Type B pancreatic cell (in vitro differentiated cells): Measurements from ENCODE around the gene NKX2-3. TPM values are rescaled to one million over a fixed set of nuclear protein-coding genes. Genes with fewer than 3 reads are reported as not detected.

Source experiments
- DNase-seq: peaks from one replicate; pipeline ENCODE4 v3.0.0; 2021; ENCODE audit warnings: mixed read lengths; ENCODE audit not compliant: unreplicated experiment; ENCODE audit errors: extremely low spot score
- H3K27ac Mint-ChIP-seq: 2 replicates; pipeline ENCODE4 v1.8.0; 2021; ENCODE audit warnings: mild to moderate bottlenecking, mixed read lengths
- H3K27me3 Mint-ChIP-seq: 2 replicates; pipeline ENCODE4 v1.8.0; 2021; ENCODE audit warnings: mixed read lengths
- H3K36me3 Mint-ChIP-seq: 2 replicates; pipeline ENCODE4 v1.8.0; 2021; ENCODE audit warnings: mixed read lengths
- H3K4me1 Mint-ChIP-seq: one replicate; pipeline ENCODE4 v1.8.0; 2021; ENCODE audit warnings: mixed read lengths; ENCODE audit not compliant: unreplicated experiment
- H3K4me3 Mint-ChIP-seq: 2 replicates; pipeline ENCODE4 v1.8.0; 2021; ENCODE audit warnings: mild to moderate bottlenecking, mixed read lengths
- H3K9me3 Mint-ChIP-seq: 2 replicates; pipeline ENCODE4 v1.8.0; 2021; ENCODE audit warnings: mixed read lengths
- CTCF ChIP-seq: fragments of 200-600 bp; sonication (generic); conservative IDR thresholded peaks from 2 replicates; pipeline ENCODE4 v1.5.0; 2021; ENCODE audit warnings: antibody characterized with exemption, mild to moderate bottlenecking
- long read RNA-seq: library from polyadenylated mRNA; unstranded; transcript quantifications from one replicate; pipeline ENCODE4 v2.0.0, GENCODE V29; 2020
- total RNA-seq: library from RNA; stranded (reverse); gene quantifications from 2 replicates; pipeline ENCODE4 v1.2.1, GENCODE V29; 2021; ENCODE audit warnings: low replicate concordance

Gene NKX2-3
- total RNA-seq, result not detected in 2 replicates
- long read RNA-seq, result 0 reads

GRCh38 chr10:99532687-99533495, at the start of gene NKX2-3:
NKX2-3 (plus strand) TSS chr10:99532942; CDS start chr10:99533132, 190 bp downstream.
- Mint-ChIP-seq H3K4me3 (peak within 1 kb of the TSS; percentile 77), H3K9me3 (no peaks in the 10 kb centered on the region), H3K27me3 (peaks cover 96% of the 10 kb centered on the region), H3K4me1 (peaks cover 14% of the 10 kb centered on the region), H3K27ac (no peak within 1 kb of the TSS), H3K36me3 (peaks cover 4% of the 10 kb centered on the region)
- DNase-seq, result no peak
- no peak for TF ChIP-seq CTCF

- DNase-seq, result no peak
- H3K4me1 Mint-ChIP-seq, result no peaks in the 10 kb centered on the region
- peaks cover 78% of the 10 kb centered on the region for H3K27me3 Mint-ChIP-seq
- H3K27ac Mint-ChIP-seq, result no peak overlapping the region
- H3K36me3 Mint-ChIP-seq, result no peaks in the 10 kb centered on the region
- H3K4me3 Mint-ChIP-seq, result no peak overlapping the region
- no peak for TF ChIP-seq CTCF
- no peaks in the 10 kb centered on the region for H3K9me3 Mint-ChIP-seq
Observed at GRCh38 chr10:99484626-99485581, 47.8 kb upstream of the NKX2-3 start.

- H3K27ac Mint-ChIP-seq, result no peak overlapping the region
- peaks cover 86% of the 10 kb centered on the region for H3K27me3 Mint-ChIP-seq
- no peaks in the 10 kb centered on the region for H3K9me3 Mint-ChIP-seq
- TF ChIP-seq CTCF, result no peak
- H3K4me1 Mint-ChIP-seq, result no peaks in the 10 kb centered on the region
- no peak for DNase-seq
- no peaks in the 10 kb centered on the region for H3K36me3 Mint-ChIP-seq
- H3K4me3 Mint-ChIP-seq, result no peak overlapping the region
Observed at GRCh38 chr10:99487125-99487807, 45.5 kb upstream of the NKX2-3 start.

- no peaks in the 10 kb centered on the region for H3K36me3 Mint-ChIP-seq
- no peaks in the 10 kb centered on the region for H3K4me1 Mint-ChIP-seq
- no peaks in the 10 kb centered on the region for H3K9me3 Mint-ChIP-seq
- DNase-seq, result no peak
- TF ChIP-seq CTCF, result no peak
- no peak overlapping the region for H3K27ac Mint-ChIP-seq
- no peak overlapping the region for H3K4me3 Mint-ChIP-seq
- peaks cover 85% of the 10 kb centered on the region for H3K27me3 Mint-ChIP-seq
Observed at GRCh38 chr10:99489271-99489670, 43.5 kb upstream of the NKX2-3 start.

- Mint-ChIP-seq H3K9me3 (peaks cover 6% of the 10 kb centered on the region), H3K4me3 (no peak overlapping the region), H3K4me1 (no peaks in the 10 kb centered on the region), H3K36me3 (no peaks in the 10 kb centered on the region), H3K27ac (no peak overlapping the region), H3K27me3 (peaks cover 74% of the 10 kb centered on the region)
- no peak for DNase-seq
- TF ChIP-seq CTCF, result no peak
Observed at GRCh38 chr10:99497343-99498025, 35.3 kb upstream of the NKX2-3 start.
